Activated CD8-positive, alpha-beta memory T cell treated with anti-CD3 and anti-CD28 coated beads for 24 hours (primary cell): Measurements from ENCODE around the gene ENOPH1.
"Not testable (repeated sequence)": the region's sequence is repeated elsewhere in the genome, so short reads cannot be mapped to it uniquely, and the experiment has no call there.

Experiments used
- DNase-seq: peaks from one replicate; pipeline ENCODE4 v3.0.0-alpha.2; 2020

ENOPH1 gene

DNA sequence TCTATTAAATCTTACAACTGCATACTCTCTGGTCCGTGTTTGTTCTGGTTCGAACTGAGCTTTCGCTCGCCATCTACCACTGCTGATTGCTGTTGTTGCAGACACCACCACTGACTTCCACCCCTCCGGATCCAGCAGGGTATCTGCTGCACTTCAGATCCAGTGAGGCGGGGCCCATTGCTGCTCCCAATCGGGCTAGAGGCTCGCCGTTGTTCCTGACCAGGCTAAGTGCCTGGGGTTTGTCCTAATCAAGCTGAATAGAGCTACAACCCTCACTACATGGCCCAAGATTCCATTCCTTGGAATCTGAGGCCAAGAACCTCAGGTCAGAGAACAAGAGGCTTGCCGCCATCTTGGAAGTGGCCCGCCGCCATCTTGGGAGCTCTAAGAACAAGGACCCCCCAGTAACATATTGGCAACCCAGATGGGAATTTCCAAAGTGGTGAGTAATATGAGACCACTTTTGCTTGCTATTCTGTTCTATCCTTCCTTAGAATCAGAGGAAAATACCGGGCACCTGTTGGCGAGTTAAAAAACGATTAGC is 43.3 kb downstream of the ENOPH1 start:
- DNase-seq, result no peak

DNA sequence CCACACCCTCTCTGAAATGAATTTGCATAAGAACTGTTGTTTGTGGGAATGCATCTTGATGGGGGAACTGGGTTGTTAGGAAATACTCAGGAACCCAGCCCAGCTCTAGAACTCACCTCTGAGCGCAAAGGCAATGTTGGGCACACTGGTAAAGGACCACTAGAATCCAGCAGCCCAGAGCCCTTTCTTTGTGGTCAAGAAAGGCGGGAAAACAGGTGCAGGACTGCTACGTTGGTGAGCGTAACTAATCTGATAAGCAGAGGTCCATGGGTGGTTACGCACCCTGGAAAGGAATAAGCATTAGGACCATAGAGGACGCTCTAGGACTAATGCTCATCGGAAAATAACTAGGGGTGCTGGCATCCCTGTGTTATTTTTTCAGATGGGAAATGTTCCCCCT is 45.5 kb downstream of the ENOPH1 start:
- DNase-seq, result not testable (repeated sequence)

DNA sequence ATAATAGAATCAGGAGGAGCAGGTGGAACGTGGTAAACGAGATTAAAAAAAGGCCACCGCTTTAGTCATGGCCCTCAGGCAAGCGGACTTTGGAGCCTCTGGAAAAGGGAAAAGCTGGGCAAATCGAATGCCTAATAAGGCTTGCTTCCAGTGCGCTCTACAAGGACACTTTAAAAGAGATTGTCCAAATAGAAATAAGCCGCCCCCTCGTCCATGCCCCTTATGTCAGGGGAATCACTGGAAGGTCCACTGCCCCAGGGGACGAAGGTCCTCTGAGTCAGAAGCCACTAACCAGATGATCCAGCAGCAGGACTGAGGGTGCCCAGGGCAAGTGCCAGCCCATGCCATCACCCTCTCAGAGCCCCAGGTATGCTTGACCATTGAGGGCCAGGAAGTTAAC is 47.1 kb downstream of the ENOPH1 start:
- DNase-seq, result not testable (repeated sequence)

DNA sequence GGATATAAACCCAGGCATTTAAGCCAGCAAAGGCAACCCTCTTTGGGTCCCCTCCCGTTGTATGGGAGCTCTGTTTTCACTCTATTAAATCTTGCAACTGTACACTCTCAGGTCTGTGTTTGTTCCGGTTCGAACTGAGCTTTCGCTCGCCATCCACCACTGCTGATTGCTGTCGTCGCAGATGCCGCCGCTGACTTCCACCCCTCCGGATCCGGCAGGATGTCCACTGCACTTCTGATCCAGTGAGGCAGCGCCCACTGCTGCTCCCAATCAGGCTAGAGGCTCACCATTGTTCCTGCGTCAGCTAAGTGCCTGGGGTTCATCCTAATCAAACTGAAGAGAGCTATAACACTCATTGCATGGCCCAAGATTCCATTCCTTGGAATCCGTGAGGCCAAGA is 49.2 kb downstream of the ENOPH1 start:
- DNase-seq, result no peak

DNA sequence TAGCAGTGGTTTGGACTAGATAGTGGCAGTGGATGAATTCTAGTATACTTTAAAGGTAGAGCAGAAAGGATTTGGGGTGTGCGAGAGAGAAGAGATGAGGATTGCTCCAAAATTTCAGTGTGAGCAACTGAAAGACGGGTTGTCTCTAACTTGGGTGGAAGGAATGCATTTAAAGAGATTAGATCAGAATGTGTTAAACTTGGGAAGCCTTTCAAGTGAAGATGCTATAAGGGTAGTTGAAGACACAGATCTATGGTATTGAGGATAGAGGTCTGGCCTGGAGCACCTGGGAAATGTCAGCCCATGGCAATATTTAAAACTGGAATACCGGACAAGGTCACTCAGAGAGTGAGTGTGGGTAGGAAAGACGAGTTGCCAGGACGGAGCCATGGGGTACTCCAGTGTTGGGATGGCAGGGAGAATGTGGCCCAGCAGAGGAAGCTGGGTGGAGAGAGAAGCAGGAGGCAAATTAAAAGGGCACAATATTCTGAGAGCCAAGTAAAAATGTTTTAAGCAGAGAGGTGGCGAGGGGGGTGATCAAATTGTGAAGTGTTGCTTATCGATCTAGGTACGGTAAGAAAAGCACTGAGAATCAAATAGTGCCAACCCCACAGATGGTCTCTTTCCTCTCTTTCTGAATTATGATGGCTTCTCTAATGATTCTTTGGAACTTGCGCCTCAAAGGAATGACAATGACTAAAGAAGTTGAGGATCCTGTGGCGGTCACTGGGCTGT is 50.5 kb downstream of the ENOPH1 start:
- no peak for DNase-seq

DNA sequence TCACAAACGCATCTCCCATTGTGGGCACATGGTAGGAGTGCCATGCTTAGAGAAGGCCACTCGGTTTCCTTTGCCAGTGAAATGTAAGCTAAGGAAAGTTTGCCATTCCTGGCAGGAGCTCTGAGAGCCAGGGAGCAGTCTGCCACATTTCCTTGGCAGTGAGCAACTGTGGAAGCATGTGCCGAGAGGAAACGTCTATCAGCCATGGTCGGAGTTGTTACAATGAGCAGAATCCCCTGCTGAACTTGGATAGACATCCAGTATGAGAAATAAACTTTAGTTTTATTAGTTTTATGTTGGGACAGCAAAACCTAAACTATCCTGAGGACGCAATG is 51.1 kb downstream of the ENOPH1 start:
- no peak for DNase-seq

DNA sequence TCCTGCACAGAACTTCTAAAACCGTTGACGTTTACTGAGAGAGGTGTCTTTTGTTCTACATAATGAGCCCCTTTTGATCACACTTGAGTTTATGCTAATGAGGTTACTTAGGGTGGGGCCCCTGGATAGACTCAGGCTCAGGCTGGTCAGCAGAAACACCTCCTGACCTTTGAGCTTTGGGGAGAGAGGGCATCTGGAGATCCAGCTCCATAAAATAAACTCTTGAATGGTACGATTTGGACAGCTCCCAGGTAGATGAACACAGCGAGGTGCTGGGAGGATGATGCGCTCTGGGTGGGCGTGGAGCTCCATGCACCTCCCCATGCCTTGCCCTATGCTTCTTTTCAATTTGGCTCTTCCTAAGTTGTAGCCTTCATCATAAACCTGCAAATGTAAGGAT is 52.0 kb downstream of the ENOPH1 start:
- DNase-seq, result no peak

DNA sequence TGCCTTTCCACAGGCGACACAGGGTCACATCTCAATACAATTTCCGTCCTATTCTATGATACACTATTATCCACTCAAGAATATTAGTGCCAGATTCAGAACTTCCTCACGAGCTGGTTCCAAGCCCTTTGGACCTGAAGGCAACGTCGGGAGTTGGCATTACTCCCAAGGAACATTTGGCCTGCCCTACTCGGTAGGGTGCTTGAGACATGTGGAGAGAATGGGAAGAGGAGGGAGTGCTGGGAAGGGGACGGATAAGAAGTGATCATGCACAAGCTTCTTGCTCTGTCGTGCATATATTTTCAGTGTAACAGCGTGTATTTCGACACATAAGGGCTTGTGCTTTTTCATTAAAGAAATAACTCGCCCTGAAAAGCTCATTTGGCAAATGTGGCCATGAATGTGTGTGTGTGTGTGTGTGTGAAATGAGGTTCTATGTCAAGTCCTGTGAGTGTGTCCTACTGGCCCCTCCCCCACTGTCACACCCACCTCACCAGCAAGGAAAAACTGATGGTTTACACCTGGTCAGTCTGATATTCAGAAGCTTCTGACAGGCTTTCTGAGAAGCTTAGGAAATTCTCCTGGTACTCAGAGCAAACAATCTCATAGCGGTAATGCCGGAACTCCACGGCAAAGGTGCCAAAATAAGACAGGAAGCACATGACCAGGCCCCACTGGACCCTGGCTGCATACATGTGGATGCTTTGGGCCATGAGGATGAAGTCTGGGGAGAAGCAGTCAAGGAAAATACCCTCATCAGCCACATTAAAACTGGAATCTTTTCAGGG is 54.8 kb downstream of the ENOPH1 start:
- DNase-seq, result no peak

DNA sequence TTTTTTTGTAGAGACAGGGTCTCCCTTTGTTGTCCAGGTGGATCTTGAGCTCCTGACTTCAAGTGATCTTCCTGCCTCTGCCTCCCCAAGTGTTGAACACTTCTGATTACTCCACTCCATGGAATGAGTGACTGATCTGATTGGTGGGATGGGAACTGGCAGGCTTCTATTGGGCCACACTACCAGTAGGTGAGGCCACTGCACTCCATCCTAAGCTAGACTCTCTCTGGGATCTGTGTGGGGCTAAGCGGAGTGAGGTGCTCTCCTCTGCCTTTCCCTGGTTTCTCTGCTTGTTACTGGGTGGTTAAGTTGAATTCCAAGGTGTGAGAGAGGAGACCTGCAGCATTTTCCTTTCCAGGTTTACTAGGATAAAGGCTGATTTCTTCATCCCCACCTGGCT is 58.7 kb downstream of the ENOPH1 start:
- DNase-seq, result no peak

DNA sequence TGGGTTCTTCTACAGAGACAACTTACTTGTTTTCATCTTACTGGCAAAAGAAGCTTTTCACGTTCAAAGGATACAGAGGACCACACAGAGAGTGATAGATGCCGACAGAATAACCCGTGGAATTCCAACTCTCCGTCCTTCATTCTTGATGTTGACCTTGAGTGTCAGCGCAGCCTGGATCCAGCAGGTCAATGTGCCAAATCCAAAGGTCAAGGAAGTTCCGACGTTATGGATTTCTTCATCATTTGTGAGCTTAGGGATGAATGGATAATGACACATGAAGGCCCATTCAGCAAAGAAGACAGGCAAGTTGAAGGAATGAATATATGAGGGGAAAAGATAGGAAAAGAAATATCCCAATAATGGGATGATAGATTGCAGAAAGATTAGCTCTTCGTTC is 59.6 kb downstream of the ENOPH1 start:
- DNase-seq, result no peak

DNA sequence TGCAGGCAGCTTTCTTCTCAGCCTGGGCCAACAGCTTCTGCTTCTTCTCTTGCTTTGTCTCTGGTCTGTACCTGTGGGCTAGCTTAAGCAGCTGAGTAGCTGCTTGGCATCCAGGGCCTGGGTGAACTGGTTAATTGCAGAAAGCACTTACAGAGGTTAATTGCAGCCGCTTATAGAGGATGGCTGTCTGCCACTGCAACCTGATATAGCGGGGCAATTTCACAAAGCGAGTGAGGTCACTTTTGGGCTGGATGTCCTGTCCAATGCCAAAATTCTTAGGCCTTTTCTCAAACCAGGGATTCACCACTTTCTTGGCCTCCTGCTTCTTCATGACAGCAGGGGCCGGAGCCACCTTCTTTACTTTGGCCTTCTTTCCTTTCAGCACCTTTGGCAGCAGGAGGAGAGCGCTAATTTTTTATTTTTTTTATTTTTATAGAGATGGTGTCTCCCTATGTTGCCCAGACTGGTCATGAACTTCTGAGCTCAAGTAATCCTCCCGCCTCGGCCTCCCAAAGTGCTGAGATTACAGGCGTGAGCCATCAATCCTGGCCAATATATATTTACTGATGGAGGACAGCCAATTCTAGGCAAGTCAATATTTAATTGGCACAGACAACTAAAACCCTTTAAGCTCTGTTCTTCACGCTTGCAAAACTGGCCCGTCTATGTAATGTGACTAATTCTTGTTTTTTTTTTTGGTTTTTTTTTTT is 61.0 kb downstream of the ENOPH1 start:
- DNase-seq, result no peak

DNA sequence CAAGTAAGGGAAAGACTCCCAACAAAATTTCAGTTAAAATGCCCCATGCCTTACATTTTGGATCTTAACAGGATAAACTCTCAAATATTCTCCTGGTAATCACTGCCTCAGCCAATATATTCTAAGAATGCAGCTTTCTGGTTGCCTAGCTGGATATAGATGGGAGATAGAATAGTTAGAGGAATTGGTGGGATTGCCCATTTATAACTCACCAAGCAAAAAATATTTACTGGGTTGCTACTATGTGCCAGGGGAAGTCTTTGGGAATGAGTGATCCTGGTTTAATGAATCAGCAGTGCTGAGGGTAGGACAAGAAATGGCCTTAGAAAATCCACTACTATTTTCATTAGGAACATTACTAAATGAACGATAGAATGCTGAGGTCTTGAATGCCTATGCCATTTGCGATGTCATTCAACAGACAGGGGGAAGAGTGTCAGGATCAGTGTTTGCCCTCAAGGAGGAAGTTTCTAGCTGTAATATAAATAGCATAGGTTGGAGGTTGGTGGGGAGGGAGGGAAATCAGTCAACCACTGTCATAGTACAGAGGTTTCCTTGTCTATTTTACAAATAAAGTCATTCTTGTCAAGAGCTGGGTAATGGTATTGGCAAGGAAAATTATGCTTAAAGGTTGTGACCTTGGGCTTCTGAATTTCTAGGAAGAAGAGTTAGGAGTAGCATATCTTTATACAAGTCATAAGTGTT is 63.5 kb downstream of the ENOPH1 start:
- no peak for DNase-seq

DNA sequence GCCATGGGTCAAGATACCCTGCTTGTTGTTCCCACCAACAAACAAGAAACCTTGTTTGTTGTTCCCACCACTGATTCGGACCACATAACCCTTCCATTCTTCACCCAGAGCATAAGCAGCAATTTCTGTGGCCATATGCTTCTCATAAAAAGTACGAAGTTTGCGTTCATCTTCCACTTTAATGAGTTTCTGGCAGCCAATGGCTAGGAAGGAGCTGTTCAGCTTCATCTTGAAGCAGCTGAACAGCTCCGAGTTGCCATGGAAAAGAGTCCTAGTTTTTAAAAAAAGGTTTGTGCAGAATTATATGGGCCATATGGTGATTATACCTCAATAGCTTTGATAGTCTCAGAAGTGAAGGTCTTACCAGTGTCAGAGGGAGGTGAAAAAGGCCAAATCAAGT is 65.3 kb downstream of the ENOPH1 start:
- no peak for DNase-seq

DNA sequence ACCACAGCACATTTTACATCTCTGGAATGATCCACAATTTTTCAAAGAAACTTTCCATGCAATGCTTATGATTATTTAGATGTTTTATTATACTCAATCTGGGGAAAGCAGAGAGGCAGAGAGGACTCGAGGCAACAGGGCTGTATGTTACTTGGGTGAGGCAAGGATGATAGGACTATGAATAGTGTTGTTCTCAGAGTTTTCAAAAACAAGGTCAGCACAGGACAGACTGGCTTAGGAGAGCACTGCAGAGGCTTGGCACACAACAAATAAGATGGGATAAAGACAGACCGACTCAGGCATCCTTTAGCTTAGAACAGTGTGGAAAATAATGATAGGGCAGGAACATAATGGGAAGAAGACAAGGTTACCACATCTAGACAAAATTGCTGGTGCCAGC is 66.0 kb downstream of the ENOPH1 start:
- DNase-seq, result no peak

DNA sequence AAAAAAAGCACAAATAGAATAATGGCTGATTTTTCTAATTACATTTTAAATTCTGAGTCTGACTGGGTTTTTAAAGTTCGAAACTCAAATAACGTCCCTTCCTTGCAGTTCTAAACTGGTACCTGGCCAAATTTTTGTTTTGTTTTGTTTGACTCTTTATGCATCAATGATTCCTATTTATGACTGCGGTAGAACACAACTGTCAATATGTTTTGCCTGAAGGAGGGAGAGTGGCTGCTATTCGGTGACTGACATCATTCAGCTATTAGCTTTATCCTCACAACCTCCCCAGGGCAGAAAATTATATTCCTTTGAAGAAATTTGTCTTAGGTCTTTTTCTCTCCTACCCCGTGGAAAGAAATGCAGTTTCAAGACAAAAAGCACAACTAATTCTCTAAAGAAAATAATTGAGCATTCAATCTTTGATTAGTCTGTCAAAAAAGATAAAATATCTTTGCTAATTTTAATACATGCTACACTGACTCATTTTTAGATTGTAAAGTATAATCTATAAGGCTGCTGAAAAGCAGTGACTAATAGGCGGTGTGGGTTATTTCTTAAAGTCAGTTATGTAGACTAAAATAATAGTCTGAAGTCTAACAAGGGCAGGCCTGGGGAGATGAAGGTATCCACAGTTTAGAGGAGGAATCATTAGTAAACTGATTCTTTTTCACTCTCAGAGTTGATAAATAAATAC is 69.5 kb downstream of the ENOPH1 start:
- no peak for DNase-seq

DNA sequence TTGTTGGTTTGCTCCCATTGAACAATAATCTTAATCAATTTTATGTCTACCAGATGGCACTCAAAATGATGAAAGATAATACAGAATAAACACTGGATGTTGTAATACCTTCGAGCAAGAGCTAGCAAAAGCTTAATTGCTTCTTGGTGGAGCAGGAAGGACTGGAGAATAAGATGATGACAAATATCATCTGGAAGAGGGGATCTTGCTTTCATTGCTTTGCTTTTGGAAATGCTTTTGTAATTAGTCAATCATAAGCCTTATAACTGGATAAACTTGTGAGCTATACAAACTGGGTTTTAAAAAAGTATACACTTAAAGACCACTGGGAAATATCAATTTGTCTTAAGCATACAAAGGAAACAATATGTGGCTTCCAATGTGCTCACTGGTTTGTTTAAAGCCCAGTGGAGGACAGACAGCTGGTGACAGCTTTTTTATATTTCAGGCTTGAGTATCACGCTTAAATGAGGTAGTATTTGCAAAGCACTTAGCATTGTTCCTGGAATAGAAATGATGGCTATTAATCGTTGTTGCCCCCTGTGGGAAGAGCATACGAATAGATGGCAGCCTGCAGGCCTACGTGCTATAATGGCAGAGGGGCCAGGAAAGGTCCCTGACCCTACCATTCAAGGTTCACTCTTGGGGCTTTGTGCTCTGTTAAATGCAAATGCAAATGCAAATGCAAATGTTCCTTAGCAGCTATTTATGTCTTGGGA is 70.2 kb downstream of the ENOPH1 start:
- DNase-seq, result no peak

DNA sequence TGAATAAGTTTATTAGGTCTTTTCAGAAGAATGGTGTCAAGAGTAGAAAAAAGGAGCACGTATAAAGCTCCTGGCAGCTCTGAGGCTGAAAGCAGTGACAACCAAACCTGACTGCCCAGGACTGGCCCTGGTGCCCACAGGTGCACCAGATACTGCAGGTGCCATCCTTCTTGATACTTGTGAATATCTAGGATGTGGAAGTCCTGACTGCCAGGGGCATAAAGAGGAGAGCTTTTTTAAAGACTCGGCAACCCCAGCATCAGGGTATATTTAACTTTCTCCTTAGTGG is 70.7 kb downstream of the ENOPH1 start:
- no peak for DNase-seq

DNA sequence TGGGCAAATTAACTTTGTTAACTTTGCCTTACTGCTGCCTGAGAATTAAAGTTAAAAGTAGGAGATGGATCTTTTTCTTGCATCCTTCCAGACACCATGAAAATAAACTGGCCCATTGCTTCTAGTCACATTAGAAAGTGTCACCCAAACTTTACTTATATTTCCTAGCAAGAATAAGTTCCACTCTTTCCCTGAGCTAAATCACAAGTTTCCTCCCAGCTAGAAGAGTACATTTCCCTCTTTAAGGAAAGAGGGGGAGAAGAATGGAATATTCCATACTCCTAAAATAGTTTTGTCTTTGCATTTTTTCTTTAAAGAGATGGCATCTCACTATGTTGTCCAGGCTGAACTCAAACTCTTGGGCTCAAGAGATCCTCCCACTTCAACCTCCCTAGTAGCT is 77.6 kb downstream of the ENOPH1 start:
- DNase-seq, result no peak

DNA sequence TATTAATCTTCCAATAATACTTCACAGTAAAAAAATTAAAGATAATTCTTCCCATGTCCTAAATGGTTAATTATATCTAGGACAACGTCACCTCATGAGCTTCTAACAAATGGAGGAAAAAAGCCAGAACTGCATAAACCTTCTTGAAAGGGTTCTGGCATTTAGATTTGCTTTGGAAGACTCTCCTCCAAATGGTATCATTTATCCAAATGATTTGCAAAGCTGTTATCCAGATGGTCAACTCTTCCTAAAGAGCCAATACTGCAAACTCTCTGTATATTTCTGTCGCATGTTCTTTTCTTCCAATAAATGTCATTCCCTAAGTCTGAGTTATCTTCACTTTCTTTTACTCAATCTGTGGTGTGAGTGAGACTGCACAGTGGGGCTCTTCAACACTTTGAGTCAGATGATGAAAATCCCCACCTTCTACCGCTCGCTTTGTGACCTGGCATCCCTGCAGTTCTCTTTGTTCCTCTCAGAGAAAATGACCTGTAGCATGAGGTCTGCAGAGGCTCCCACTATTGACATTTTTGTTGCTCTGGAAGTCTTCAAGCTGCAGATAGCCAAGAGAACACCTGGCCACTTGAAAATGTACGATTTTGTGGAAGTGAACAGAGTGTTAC is 78.5 kb downstream of the ENOPH1 start:
- DNase-seq, result no peak

DNA sequence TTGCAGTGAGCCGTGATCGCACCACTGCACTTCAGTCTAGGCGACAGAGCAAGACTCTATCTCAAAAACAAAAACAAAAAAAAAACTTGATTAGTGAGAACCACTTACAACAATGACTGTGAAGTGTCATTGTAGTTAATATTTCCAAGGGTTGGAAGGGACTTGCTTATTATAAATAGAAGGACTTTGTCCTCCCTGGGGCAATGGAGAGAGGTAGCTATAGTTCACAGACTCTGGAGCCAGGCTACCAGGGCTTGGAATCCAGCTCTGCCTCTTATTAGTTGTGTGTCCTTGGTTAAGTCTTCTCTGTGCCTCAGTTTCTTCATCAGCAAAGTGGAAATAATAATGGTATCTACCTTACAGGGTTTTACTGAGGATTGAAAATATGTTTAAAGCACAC is 79.8 kb downstream of the ENOPH1 start:
- DNase-seq, result no peak
